Femur (tissue), 1 donor: ENCODE data around the gene ATXN7L1.

Experiments
- DNase-seq: peaks from one replicate; pipeline ENCODE4 v3.0.0-alpha.2; 2017

Gene ATXN7L1

DNA sequence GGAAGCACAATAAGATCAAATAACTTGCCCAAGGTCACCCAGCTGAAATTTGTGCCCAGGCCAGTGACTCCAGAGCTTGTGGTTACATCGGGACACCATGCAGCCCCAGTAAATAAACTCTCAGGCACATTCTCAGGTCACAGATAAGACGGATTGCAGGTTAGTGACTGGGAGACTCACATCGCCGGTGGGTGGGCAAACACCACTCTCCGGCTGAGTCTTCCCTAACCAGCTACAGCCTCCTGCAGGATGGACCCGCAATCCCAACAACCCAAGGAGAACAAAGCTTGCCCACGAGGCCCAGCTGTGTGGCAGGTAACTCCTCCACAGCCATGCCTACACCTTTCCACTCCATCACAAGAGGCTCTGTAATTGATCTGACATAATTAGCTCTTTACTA lies 213.4 kb downstream of the ATXN7L1 start:
- DNase-seq, result no peak

DNA sequence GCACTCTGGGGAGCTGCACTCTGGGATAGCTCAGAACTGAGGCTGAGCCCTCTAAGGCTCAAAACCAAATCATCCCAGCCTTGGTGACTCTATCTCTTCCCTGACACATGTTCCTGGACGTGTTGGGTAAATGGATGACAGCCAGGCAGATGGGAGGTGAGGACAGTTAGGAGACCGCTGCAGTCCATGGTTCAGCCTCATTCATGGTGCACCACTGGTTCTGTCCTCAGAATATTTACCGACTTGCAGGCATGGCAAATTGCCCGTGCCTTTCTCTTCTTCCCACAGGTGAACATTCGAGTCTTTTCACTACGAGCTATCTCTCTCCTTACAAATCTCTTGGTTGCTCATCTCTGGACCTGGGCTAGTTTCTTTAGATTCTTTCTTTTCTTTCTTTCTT lies 214.8 kb downstream of the ATXN7L1 start:
- no peak for DNase-seq

DNA sequence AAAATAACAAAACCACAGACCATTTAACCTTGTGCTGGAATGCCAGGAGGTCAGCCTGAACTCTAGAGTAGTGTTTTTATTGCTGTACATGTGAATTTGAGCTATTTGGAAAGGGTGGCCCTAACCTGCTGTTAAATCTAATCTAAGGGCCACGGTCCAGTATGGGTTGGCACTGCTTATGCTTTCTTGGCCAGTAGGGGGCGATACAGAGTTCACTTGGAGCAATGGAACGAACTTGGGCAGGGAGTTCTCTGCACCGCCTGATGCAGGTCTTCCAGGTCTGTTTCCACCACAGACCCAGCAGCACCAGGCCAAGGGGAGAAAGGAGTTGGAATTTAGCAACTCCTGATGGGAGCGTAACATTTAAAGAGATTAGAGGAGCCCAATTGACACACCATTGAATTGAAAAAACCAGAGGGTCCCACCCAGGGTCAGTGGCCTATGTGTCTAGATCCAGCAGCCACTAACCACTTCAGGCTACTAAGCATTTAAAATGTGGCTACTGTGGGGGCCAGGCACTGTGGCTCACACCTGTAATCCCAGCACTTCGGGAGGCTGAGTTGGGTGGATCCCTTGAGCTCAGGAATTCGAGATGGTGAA lies 219.4 kb downstream of the ATXN7L1 start:
- no peak for DNase-seq

DNA sequence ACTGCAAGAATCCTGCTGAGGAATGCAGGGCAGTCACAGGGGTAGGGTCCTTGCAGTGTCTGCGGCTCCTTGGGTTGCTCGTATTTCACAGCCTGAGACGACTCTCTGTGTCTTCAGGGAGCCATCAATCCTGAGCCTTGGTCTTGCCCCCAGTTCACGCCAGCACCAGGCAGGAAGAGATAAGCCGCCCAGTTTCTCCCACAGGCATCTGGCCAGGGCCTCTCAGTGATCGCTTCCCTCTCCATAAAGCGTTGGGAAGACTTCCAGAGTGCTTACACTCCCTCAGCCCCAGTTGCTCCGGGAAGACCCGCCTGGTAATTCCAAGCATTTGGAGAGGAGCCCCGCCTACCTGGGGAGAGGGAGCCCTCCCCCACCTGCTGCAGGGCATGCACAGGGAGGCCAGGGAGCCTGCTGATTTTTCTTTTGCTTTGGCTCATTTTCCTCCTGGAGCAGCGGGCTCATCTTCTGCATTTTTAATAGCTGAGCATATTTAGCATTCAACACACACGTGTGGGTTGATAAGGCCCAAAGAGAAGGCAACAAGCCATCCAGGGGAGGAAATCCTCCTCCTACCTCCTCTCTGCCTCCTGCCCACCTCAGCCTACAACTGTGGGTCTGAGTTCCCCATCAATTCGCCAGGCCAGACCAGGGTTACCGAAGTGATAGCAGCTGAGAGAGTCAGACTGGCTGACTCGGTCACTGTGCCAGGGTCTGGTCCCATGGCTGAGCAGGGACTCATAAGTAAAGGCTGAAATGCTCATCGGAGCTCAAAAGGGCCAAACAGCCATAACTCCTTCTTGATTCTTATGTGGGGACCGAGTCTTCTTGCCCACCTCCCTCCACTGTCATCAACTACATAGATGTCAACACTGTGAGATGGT lies 220.7 kb downstream of the ATXN7L1 start:
- peak; percentile 63 for DNase-seq

GRCh38 chr7:105655067-105655466 lies 221.3 kb downstream of the ATXN7L1 start:
- peak; percentile 52 for DNase-seq

GRCh38 chr7:105654095-105654686 lies 222.2 kb downstream of the ATXN7L1 start:
- DNase-seq, result no peak

- no peak for DNase-seq
Measured at GRCh38 chr7:105653441-105654005, 222.9 kb downstream of the ATXN7L1 start.

DNA sequence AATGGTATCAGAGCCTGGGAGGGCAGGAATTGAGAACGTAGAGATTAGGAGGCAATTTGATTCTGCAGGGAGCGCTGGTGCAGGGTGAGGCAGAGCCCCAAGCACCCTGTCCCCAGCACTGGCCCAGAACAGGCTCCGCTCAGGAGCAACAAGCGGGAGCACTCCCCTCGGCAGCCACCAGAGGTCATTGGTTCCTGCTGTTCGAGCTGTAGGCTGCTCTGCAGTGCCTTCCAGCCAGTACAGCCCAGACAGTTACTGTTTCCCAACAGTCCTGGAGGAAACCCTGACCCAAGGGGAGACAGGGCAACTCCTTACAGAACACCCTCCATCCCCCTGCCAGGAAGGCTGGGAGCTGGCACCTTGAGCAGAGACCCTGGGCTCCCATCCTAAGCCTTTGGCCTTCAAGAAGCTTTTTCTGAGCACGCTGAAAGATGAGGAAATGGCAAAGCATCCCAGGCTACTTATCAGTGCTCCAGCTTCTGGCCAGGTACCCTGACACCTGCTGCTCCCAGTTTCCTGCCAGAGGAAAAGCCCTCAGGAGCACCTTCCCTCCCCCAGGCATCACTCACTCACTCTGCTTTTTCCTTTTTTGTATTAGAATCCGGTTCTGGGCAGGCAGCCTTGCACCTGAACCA lies 223.9 kb downstream of the ATXN7L1 start:
- peak; percentile 83 for DNase-seq

GRCh38 chr7:105651798-105652197 lies 224.6 kb downstream of the ATXN7L1 start:
- no peak for DNase-seq

- DNase-seq, result no peak
Measured at GRCh38 chr7:105650382-105650970, 225.9 kb downstream of the ATXN7L1 start.

GRCh38 chr7:105649727-105650381 lies 226.5 kb downstream of the ATXN7L1 start:
- DNase-seq, result no peak

GRCh38 chr7:105648561-105649401 lies 227.6 kb downstream of the ATXN7L1 start:
- DNase-seq, result no peak

DNA sequence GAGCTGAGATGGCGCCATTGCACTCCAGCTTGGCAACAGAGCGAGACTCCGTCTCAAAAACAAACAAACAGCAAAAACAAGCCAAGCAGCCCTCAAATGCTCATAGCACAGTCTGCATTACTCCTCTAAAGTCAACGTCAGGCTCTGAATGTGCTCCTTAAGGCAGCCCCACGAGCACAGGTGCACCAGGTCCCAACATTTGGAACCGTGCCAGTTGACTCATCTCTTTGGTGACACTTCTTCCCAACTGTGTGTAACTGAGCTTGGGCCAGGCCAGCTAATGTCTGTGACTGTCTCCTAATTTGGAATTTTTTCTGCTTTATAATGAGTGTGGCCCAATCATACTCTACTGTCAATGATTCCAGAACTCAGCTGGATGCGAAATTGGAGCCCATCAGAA lies 228.8 kb downstream of the ATXN7L1 start:
- no peak for DNase-seq

GRCh38 chr7:105644937-105645336 lies 231.5 kb downstream of the ATXN7L1 start:
- no peak for DNase-seq

DNA sequence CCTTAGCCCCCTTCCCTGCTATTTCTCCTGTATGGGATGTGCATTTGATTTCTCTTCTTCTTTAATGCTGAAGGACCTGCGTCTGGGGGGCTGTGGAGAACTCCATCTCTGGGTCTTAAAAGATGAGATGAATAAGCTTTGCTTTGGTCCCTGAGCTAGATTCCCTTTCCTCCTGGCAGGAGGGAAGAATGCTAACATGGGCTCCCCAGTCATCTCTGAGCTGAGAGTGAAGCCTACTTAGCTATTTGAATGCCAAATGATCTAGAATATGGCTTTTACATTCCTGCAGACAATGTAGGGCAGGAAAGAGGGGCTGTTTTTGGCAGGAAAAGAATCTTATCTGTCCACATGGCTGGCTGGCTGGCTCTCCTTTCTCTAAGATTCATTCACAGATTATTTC lies 232.5 kb downstream of the ATXN7L1 start:
- DNase-seq, result no peak

DNA sequence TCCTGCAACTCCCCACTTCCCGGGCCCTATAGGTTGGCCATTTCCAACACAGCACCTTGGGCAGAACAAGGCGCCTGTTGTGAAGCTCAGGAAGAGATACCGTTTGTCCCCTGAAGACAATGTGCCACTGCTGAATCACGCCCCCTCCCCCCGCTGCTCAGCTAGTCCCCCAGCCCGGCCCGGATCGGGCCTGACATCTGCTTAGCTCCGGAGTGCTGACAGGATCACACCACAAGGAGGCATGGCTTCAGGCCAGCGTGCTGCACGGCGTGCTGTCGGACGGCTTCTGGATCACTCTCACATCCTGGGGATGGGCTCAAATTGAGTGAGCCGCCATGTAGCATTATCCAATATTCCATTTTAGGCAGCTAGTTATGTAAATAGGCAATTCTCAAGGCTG lies 233.0 kb downstream of the ATXN7L1 start:
- DNase-seq, result no peak

GRCh38 chr7:105642264-105642663 lies 234.1 kb downstream of the ATXN7L1 start:
- no peak for DNase-seq

GRCh38 chr7:105640956-105641810 lies 235.2 kb downstream of the ATXN7L1 start:
- DNase-seq, result peak; percentile 53

GRCh38 chr7:105639667-105640493 lies 236.5 kb downstream of the ATXN7L1 start:
- no peak for DNase-seq
